GM20000 (cell line): Measurements from ENCODE around the gene MAPT.

Experiments
- DNase-seq: peaks from one replicate; pipeline ENCODE4 v3.0.0; 2012; ENCODE audit warnings: low spot score
- CTCF ChIP-seq: IDR thresholded peaks from 2 replicates; pipeline ENCODE4 v1.5.1; 2012; ENCODE audit warnings: mild to moderate bottlenecking, control low read depth; ENCODE audit errors: extremely low read depth, missing control alignments

Gene MAPT

GRCh38 chr17:46025060-46025459 is 130.7 kb downstream of the MAPT start:
- no peak for DNase-seq
- TF ChIP-seq CTCF, result no peak

GRCh38 chr17:46025510-46026165 is 131.3 kb downstream of the MAPT start:
- DNase-seq, result no peak
- no peak for TF ChIP-seq CTCF

GRCh38 chr17:46026166-46027047 is 132.1 kb downstream of the MAPT start:
- TF ChIP-seq CTCF, result no peak
- DNase-seq, result no peak

GRCh38 chr17:46027048-46027975 is 133.0 kb downstream of the MAPT start:
- no peak for DNase-seq
- no peak for TF ChIP-seq CTCF

GRCh38 chr17:46027976-46028325 is 133.6 kb downstream of the MAPT start:
- no peak for DNase-seq
- TF ChIP-seq CTCF, result no peak

- no peak for DNase-seq
- TF ChIP-seq CTCF, result no peak
Measured at GRCh38 chr17:46028374-46028773, 134.0 kb downstream of the MAPT start.
